CD14-positive monocyte (primary cell): ENCODE measurements around the gene TUSC2. TPM values are rescaled to one million over a fixed set of nuclear protein-coding genes. Genes with fewer than 3 reads are reported as not detected.

Source experiments
- DNase-seq, 3 donors: peaks; one replicate each; pipeline ENCODE4 v3.0.0-alpha.2; 2011 to 2022
- H2AFZ ChIP-seq: 2 replicates; pipeline ENCODE4 v1.6.0; 2012; ENCODE audit warnings: mild to moderate bottlenecking, low read depth, low read length, inconsistent platforms; ENCODE audit not compliant: insufficient read depth, poor library complexity, severe bottlenecking
- H3K27ac ChIP-seq, 2 donors: 1 replicate in 1 of 2; 2 replicates in 1 of 2; pipeline ENCODE4 v1.5.1; 2012 to 2013; ENCODE audit warnings: low read length in 2 of 2, control low read depth in 1 of 2, inconsistent platforms in 1 of 2, low read depth in 1 of 2, mild to moderate bottlenecking in 1 of 2
- H3K27me3 ChIP-seq, 2 donors: one replicate each; pipeline versions ENCODE4 v1.6.0 to v1.6.1; 2011 to 2013; ENCODE audit warnings: low read length in 2 of 2; ENCODE audit not compliant: control insufficient read depth in 2 of 2, insufficient read depth in 2 of 2
- H3K36me3 ChIP-seq, 2 donors: replicated peaks in 1 of 2; 1 replicate in 1 of 2; 2 replicates in 1 of 2; pipeline versions ENCODE4 v1.5.1 to v1.6.1; 2012 to 2013; ENCODE audit warnings: low read length in 2 of 2, control low read depth in 1 of 2, inconsistent platforms in 1 of 2, mild to moderate bottlenecking in 1 of 2; ENCODE audit not compliant: insufficient read depth in 2 of 2, control insufficient read depth in 1 of 2
- H3K4me1 ChIP-seq, 2 donors: 1 replicate in 1 of 2; 2 replicates in 1 of 2; pipeline versions ENCODE4 v1.5.1 to v1.6.1; 2012 to 2013; ENCODE audit warnings: low read length in 2 of 2, control low read depth in 1 of 2, inconsistent platforms in 1 of 2, mild to moderate bottlenecking in 1 of 2, moderate library complexity in 1 of 2; ENCODE audit not compliant: insufficient read depth in 2 of 2, control insufficient read depth in 1 of 2
- H3K4me2 ChIP-seq: replicated peaks from 2 replicates; pipeline ENCODE3; 2012; ENCODE audit warnings: low read length, moderate library complexity, mild to moderate bottlenecking; ENCODE audit not compliant: poor library complexity, severe bottlenecking; ENCODE audit errors: extremely low read depth
- H3K4me3 ChIP-seq, 3 experiments: fragments of 200-600 bp in 1 of 3; sonication (generic) in 1 of 3; replicated peaks in 1 of 3; 1 replicate in 2 of 3; 2 replicates in 1 of 3; pipeline ENCODE4 v1.5.1; 2011 to 2013; ENCODE audit warnings: low read length in 3 of 3, mild to moderate bottlenecking in 3 of 3, control low read depth in 2 of 3, low read depth in 2 of 3, inconsistent platforms in 1 of 3, moderate library complexity in 1 of 3
- H3K79me2 ChIP-seq: 2 replicates; pipeline ENCODE4 v1.6.0; 2012; ENCODE audit warnings: mild to moderate bottlenecking, control low read depth, inconsistent platforms, low read length, moderate library complexity; ENCODE audit not compliant: insufficient read depth
- H3K9ac ChIP-seq: 2 replicates; pipeline ENCODE4 v1.6.0; 2017; ENCODE audit warnings: low read length, mild to moderate bottlenecking; ENCODE audit not compliant: insufficient read depth, poor library complexity, severe bottlenecking
- H3K9me3 ChIP-seq, 2 donors: replicated peaks in 1 of 2; 1 replicate in 1 of 2; 2 replicates in 1 of 2; pipeline versions ENCODE4 v1.5.1 to v1.6.1; 2012 to 2013; ENCODE audit warnings: low read length in 2 of 2, control low read depth in 1 of 2; ENCODE audit not compliant: control insufficient read depth in 1 of 2, insufficient read depth in 1 of 2
- H4K20me1 ChIP-seq: 2 replicates; pipeline ENCODE4 v1.6.0; 2012; ENCODE audit warnings: mild to moderate bottlenecking, low read length, control low read depth, moderate library complexity; ENCODE audit not compliant: insufficient read depth
- H3K27ac Mint-ChIP-seq, 7 donors: one replicate each; pipeline ENCODE4 v1.8.0; 2020; ENCODE audit warnings: mild to moderate bottlenecking in 7 of 7, mixed read lengths in 7 of 7, moderate library complexity in 6 of 7, inconsistent platforms in 2 of 7
- H3K27me3 Mint-ChIP-seq, 3 donors: one replicate each; pipeline ENCODE4 v1.8.0; 2021 to 2022; ENCODE audit warnings: low read depth in 3 of 3, mild to moderate bottlenecking in 3 of 3, mixed read lengths in 3 of 3, moderate library complexity in 3 of 3, inconsistent platforms in 1 of 3
- H3K36me3 Mint-ChIP-seq, 2 donors: one replicate each; pipeline ENCODE4 v1.8.0; 2020; ENCODE audit warnings: mixed read lengths in 2 of 2, inconsistent platforms in 1 of 2, mild to moderate bottlenecking in 1 of 2
- H3K4me1 Mint-ChIP-seq: one replicate; pipeline ENCODE4 v1.8.0; 2020; ENCODE audit warnings: mild to moderate bottlenecking, mixed read lengths
- H3K4me3 Mint-ChIP-seq, 2 donors: one replicate each; pipeline ENCODE4 v1.8.0; 2020; ENCODE audit warnings: mild to moderate bottlenecking in 2 of 2, mixed read lengths in 2 of 2, moderate library complexity in 1 of 2
- H3K9me3 Mint-ChIP-seq, 7 donors: one replicate each; pipeline ENCODE4 v1.8.0; 2020 to 2022; ENCODE audit warnings: mixed read lengths in 7 of 7, mild to moderate bottlenecking in 6 of 7, moderate library complexity in 6 of 7, inconsistent platforms in 2 of 7
- WGBS: methylation state at CpG from one replicate; pipeline ENCODE4 v1.1.5; 2013; ENCODE audit warnings: missing lambda C conversion rate; ENCODE audit not compliant: insufficient coverage; 5-methylcytosine and 5-hydroxymethylcytosine counted together
- intact Hi-C, 2 donors: fragments of 100-400 bp; cut with micrococcal nuclease; formaldehyde crosslinking; loops; one replicate each; pipeline versions ENCODE4 v1.15.0 to v1.15.1; 2023
- polyA plus RNA-seq, 3 donors: library from polyadenylated mRNA; depleted of rRNA in 1 of 3; unstranded in 2 of 3; stranded (reverse) in 1 of 3; fragments of 300-500 nt in 2 of 3; fragments of >200 nt in 1 of 3; fragmentation: Illumina TruSeq in 2 of 3; gene quantifications; 1 replicate in 2 of 3; 2 replicates in 1 of 3; pipeline ENCODE4 v1.2.3, GENCODE V29; 2012 to 2021
- TF ChIP-seq, protein P1 (sequence below): fragments of 200-600 bp; IDR thresholded peaks from one replicate; pipeline ENCODE4 v1.8.0; 2022; ENCODE audit warnings: antibody characterized with exemption, mild to moderate bottlenecking

TUSC2 gene
- polyA plus RNA-seq, 3 donors, result 22.6 to 55.7 (median 47.0) TPM

DNA sequence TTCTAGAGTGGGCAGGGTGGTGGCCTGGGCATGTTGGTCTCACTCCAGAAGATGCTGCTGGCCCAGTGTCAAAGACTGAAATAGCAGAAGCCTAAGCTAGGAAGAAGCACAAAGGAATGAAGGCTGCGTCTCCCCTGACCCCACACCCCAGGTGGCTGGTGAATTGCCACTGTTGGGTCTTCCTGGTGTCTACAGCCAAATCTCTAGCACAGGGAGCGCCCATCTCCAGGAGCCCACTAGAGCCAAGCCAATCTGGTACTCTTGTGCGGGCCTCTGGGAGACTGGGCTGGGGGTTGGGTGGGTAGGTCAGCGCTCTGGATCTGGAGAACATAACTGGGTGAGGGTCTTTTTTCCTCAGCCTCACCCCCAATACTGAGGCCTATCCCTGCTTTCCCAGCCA lies 894 bp downstream of the TUSC2 start:
- Histone ChIP-seq H3K79me2 (peaks cover 44% of the 10 kb centered on the region), H3K9me3 (no peaks in the 10 kb centered on the region), H2AFZ (no peak overlapping the region), H3K27me3 (no peaks in the 10 kb centered on the region), H4K20me1 (peaks cover 49% of the 10 kb centered on the region), H3K4me1 (peaks cover 58 to 71% of the 10 kb centered on the region in 2 donors), H3K4me2 (peak overlapping the region; percentile 94), H3K4me3 (peak overlapping the region; percentile 78 to 91 (median 84)), H3K36me3 (peaks cover 29 to 35% of the 10 kb centered on the region in 2 donors), H3K9ac (peak overlapping the region; percentile 82), H3K27ac (peak overlapping the region in 1 of 2 donors; percentile 80)
- Mint-ChIP-seq H3K36me3 (peaks cover 31 to 51% of the 10 kb centered on the region in 2 donors), H3K4me3 (peak overlapping the region; percentile 84 to 96), H3K27ac (peak overlapping the region; percentile 68 to 83 (median 80)), H3K27me3 (peaks cover 0 to 1% (median 0%) of the 10 kb centered on the region in 3 donors), H3K4me1 (peaks cover 58% of the 10 kb centered on the region), H3K9me3 (no peaks in the 10 kb centered on the region)
- intact Hi-C loops, result no loop called here
- TF ChIP-seq, protein P1, sequence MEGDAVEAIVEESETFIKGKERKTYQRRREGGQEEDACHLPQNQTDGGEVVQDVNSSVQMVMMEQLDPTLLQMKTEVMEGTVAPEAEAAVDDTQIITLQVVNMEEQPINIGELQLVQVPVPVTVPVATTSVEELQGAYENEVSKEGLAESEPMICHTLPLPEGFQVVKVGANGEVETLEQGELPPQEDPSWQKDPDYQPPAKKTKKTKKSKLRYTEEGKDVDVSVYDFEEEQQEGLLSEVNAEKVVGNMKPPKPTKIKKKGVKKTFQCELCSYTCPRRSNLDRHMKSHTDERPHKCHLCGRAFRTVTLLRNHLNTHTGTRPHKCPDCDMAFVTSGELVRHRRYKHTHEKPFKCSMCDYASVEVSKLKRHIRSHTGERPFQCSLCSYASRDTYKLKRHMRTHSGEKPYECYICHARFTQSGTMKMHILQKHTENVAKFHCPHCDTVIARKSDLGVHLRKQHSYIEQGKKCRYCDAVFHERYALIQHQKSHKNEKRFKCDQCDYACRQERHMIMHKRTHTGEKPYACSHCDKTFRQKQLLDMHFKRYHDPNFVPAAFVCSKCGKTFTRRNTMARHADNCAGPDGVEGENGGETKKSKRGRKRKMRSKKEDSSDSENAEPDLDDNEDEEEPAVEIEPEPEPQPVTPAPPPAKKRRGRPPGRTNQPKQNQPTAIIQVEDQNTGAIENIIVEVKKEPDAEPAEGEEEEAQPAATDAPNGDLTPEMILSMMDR, result no peak
- no CpG with 5 or more reads among the region's 4 CpGs for whole genome bisulfite sequencing
- DNase-seq, result no peak

DNA sequence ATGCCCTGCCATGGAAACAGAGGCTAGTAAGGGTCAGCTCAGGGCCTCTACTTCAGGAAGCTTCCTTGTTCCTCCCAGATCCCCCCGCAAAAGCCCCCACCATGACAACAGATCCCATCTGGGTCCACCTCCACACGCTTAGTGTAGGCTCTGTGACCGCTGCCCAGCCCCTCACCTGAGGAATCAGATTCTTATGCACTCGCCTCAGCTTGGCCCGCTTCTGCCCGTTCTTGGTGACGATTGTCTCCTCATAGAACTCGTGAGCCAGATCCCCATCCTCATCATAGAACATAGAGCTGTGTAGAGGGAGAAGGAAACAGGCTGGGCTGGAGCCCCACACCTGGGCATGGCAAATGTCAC lies 1.9 kb downstream of the TUSC2 start:
- Histone ChIP-seq H2AFZ (no peak overlapping the region), H3K4me1 (peaks cover 63 to 76% of the 10 kb centered on the region in 2 donors), H3K36me3 (peaks cover 20 to 26% of the 10 kb centered on the region in 2 donors), H3K9ac (no peak overlapping the region), H3K27me3 (no peaks in the 10 kb centered on the region), H4K20me1 (peaks cover 39% of the 10 kb centered on the region), H3K79me2 (peaks cover 35% of the 10 kb centered on the region), H3K27ac (peak overlapping the region; percentile 26 to 56), H3K4me2 (no peak overlapping the region), H3K4me3 (no peak overlapping the region), H3K9me3 (no peaks in the 10 kb centered on the region)
- peaks cover 0 to 1% (median 0%) of the 10 kb centered on the region in 3 donors for H3K27me3 Mint-ChIP-seq
- 89% methylated on average over 3 of the region's 8 CpGs for WGBS
- H3K4me1 Mint-ChIP-seq, result peaks cover 60% of the 10 kb centered on the region
- no peak overlapping the region for H3K4me3 Mint-ChIP-seq
- intact Hi-C loops, result no loop called here
- H3K27ac Mint-ChIP-seq, result peak overlapping the region in 6 of 7 donors; percentile 29 to 82 (median 68)
- peaks cover 22 to 42% of the 10 kb centered on the region in 2 donors for H3K36me3 Mint-ChIP-seq
- no peak for DNase-seq
- no peaks in the 10 kb centered on the region for H3K9me3 Mint-ChIP-seq
- TF ChIP-seq, protein P1, result no peak
